ENCODE measurements around the gene NRL. TPM values are rescaled to one million over a fixed set of nuclear protein-coding genes. Genes with fewer than 3 reads are reported as not detected.

Gene NRL
- total RNA-seq, 1 donor from 2014 or later = 5.5 TPM

DNA sequence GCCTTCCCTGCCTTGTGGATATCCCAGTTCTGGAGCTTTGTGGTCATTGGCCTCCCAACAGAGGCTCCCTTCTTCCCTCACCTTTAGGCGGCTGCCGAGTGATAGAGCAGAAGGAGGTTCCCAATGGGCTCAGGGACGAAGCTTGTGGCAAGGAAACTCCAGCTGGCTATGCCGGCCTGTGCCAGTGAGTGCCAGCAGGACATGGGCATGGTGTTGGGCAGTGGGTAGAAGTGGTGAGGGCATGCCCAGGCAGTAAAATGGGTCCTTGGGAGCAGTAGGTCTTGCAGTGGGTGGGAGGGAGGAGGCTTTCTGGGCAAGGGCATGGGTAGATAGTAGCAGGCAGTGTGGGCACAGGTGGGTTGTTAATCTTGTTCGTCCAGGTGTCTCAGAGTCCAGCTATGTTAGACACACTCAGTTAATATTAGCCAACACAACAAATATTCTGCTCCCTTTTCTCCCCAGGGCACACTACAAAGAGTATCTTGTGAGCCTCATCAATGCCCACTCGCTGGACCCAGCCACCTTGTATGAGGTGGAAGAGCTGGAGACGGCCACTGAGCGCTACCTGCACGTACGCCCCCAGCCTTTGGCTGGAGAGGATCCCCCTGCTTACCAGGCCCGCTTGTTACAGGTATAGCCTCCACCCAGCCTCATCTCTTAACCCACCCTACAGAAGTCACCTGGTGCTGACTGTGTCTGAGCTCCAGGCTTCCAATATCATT lies 45.2 kb upstream of the NRL start:
- H3K4me3 Mint-ChIP-seq = no peak overlapping the region
- peak overlapping the region; percentile 95 for H3K27ac Mint-ChIP-seq
- TF ChIP-seq, protein P1, sequence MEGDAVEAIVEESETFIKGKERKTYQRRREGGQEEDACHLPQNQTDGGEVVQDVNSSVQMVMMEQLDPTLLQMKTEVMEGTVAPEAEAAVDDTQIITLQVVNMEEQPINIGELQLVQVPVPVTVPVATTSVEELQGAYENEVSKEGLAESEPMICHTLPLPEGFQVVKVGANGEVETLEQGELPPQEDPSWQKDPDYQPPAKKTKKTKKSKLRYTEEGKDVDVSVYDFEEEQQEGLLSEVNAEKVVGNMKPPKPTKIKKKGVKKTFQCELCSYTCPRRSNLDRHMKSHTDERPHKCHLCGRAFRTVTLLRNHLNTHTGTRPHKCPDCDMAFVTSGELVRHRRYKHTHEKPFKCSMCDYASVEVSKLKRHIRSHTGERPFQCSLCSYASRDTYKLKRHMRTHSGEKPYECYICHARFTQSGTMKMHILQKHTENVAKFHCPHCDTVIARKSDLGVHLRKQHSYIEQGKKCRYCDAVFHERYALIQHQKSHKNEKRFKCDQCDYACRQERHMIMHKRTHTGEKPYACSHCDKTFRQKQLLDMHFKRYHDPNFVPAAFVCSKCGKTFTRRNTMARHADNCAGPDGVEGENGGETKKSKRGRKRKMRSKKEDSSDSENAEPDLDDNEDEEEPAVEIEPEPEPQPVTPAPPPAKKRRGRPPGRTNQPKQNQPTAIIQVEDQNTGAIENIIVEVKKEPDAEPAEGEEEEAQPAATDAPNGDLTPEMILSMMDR (IDR thresholded peaks at IDR 0.05) = no peak
- H3K9me3 Mint-ChIP-seq = no peaks in the 10 kb centered on the region
- ChIA-PET CTCF (interaction anchor here (1.0 to 4.2 kb wide), 17 partner anchors 9 to 148 kb away, joined by 3 to 45 read pairs (median 10); partner anchors contain the start of genes CIDEB, DCAF11, EMC9 and IPO4), POLR2A (interaction anchor here (0.7 to 4.6 kb wide), 18 partner anchors 9 to 139 kb away, joined by 3 to 93 read pairs (median 20); partner anchors contain the start of genes CHMP4A, DCAF11, DHRS1 and EMC9)
- peaks cover 41% of the 10 kb centered on the region for H3K4me1 Mint-ChIP-seq
- ATAC-seq (ENCODE audit: low read depth) (no peak), DNase-seq (no peak)
- no peaks in the 10 kb centered on the region for H3K27me3 Mint-ChIP-seq
- H3K36me3 Mint-ChIP-seq (ENCODE audit: low read depth) = peaks cover 81% of the 10 kb centered on the region
- intact Hi-C loops (cut with micrococcal nuclease) = no loop called here

DNA sequence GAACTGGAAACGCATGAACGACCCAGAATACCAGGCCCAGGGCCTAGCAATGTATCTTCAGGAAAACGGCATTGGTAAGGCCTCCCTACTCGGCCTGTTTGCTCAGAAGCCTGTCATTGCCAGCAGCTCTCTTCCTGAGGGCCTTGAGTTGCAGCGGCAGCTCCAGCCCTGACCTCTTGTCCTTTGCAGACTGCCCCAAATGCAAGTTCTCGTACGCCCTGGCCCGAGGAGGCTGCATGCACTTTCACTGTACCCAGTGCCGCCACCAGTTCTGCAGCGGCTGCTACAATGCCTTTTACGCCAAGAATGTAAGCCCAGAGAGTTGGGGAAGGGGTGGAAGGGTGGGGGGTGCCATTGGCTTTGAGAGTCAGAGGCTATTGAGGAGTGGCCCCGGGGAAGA lies 42.6 kb upstream of the NRL start:
- Mint-ChIP-seq H3K9me3 (no peaks in the 10 kb centered on the region), H3K36me3 (ENCODE audit: low read depth) (peaks cover 72% of the 10 kb centered on the region), H3K27ac (no peak overlapping the region), H3K4me1 (peaks cover 21% of the 10 kb centered on the region), H3K4me3 (no peak overlapping the region), H3K27me3 (no peaks in the 10 kb centered on the region)
- CTCF ChIA-PET = interaction anchor here (1.1 kb wide), 1 partner anchor 49 kb away, joined by 3 read pairs; no protein-coding TSS in a partner anchor
- POLR2A ChIA-PET = interaction anchor here (1.2 to 2.6 kb wide), 4 partner anchors 10 to 49 kb away, joined by 3 to 10 read pairs (median 4); partner anchors contain the start of genes DCAF11, EMC9, NRL and PSME2
- TF ChIP-seq, protein P1 (IDR thresholded peaks at IDR 0.05) = no peak
- intact Hi-C loops (cut with micrococcal nuclease) = no loop called here
- ATAC-seq (ENCODE audit: low read depth) = no peak
- DNase-seq = no peak

DNA sequence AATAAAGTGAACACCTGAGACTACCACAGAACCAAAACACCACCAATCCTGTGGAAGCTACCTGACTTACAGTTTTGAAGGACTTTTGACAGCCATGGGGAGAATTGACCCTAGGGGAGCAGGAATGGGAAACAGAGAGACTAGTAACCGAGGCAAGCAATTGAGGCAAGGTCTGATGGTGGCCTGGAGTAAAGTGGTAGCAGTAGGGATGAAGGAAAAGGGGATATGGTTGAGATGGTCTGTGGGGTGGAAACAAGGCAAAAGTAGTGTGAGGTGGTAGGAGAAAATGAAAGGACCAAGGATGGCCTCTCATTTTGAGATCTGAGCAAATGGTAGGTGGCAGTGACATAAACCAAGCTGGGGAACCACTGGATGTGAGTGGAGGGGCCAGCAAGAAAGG lies 42.1 kb upstream of the NRL start:
- peaks cover 16% of the 10 kb centered on the region for H3K4me1 Mint-ChIP-seq
- intact Hi-C loops (cut with micrococcal nuclease) = no loop called here
- ChIA-PET CTCF (interaction anchor here (1.1 kb wide), 1 partner anchor 48 kb away, joined by 3 read pairs; no protein-coding TSS in a partner anchor), POLR2A (interaction anchor here (1.2 to 2.6 kb wide), 4 partner anchors 10 to 49 kb away, joined by 3 to 10 read pairs (median 4); partner anchors contain the start of genes DCAF11, EMC9, NRL and PSME2)
- TF ChIP-seq, protein P1 (IDR thresholded peaks at IDR 0.05) = no peak
- no peak overlapping the region for H3K27ac Mint-ChIP-seq
- no peak for ATAC-seq (ENCODE audit: low read depth)
- H3K27me3 Mint-ChIP-seq = no peaks in the 10 kb centered on the region
- peaks cover 70% of the 10 kb centered on the region for H3K36me3 Mint-ChIP-seq (ENCODE audit: low read depth)
- no peaks in the 10 kb centered on the region for H3K9me3 Mint-ChIP-seq
- no peak for DNase-seq
- H3K4me3 Mint-ChIP-seq = no peak overlapping the region

DNA sequence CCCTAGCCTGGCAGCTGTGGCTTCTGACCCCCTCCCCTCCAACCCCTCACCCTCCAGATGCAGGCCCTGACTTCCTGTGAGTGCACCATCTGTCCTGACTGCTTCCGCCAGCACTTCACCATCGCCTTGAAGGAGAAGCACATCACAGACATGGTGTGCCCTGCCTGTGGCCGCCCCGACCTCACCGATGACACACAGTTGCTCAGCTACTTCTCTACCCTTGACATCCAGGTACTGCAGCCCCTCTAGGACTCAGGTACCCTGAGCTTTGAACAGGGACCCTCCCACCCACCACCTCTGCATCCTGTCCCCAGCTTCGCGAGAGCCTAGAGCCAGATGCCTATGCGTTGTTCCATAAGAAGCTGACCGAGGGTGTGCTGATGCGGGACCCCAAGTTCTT lies 40.4 kb upstream of the NRL start:
- H3K4me1 Mint-ChIP-seq = peaks cover 2% of the 10 kb centered on the region
- DNase-seq = no peak
- no peak overlapping the region for H3K27ac Mint-ChIP-seq
- TF ChIP-seq, protein P1 (IDR thresholded peaks at IDR 0.05) = no peak
- POLR2A ChIA-PET = interaction anchor here (0.6 to 2.6 kb wide), 5 partner anchors 8 to 61 kb away, joined by 3 to 10 read pairs (median 5); partner anchors contain the start of genes DCAF11, NRL, PCK2 and PSME1
- H3K4me3 Mint-ChIP-seq = no peak overlapping the region
- peaks cover 70% of the 10 kb centered on the region for H3K36me3 Mint-ChIP-seq (ENCODE audit: low read depth)
- H3K9me3 Mint-ChIP-seq = no peaks in the 10 kb centered on the region
- no peaks in the 10 kb centered on the region for H3K27me3 Mint-ChIP-seq
- intact Hi-C loops (cut with micrococcal nuclease) = no loop called here
- no peak for ATAC-seq (ENCODE audit: low read depth)
- CTCF ChIA-PET = no interaction called here
